Measurements from ENCODE around the gene CHCHD10. TPM values are rescaled to one million over a fixed set of nuclear protein-coding genes. Genes with fewer than 3 reads are reported as not detected.

The CHCHD10 gene
- total RNA-seq, 1 experiment from 2014 or later = 117 TPM

DNA sequence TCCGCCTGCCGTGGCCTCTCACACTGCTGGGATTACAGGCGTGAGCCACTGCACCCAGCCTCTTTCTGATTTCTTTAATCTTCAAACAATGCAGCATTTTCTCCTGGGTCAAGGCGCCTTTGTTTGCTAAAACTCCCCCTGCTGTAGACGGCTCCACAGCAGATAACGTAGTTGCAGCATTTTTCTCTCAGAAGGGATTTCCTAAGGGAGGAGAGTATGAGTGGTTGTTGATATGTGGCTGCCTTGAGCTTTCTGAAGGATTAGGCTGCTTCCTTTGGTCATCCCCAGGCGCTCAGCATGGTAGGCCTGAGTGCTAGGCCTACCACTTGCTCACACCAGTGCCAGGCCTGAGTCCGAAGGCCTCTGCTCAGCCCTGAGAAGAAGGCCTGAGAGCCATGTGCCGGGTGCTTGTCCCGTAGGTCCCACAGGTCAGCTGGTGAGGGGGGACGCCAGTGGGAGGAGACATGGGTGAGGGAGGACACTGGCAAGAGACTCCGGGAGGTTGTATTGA is 37.1 kb upstream of the CHCHD10 start:
- H3K36me3 ChIP-seq (ENCODE audit: insufficient read depth, low read length, poor library complexity, severe bottlenecking) = peaks cover 69% of the 10 kb centered on the region
- CTCF ChIA-PET = no interaction called here

GRCh38 chr22:23803001-23803819 is 35.4 kb upstream of the CHCHD10 start:
- ChIA-PET POLR2A (ENCODE audit: low non-redundant PET) (no interaction called here), CTCF (no interaction called here)
- H3K36me3 ChIP-seq (ENCODE audit: insufficient read depth, low read length, poor library complexity, severe bottlenecking) = peaks cover 73% of the 10 kb centered on the region
- no peaks in the 10 kb centered on the region for H3K27me3 ChIP-seq (replicated peaks; ENCODE audit: insufficient read depth, low read depth, low read length, poor library complexity)
- BruUV-seq (replicated peaks) = no TSS peak
- TF ChIP-seq, protein P1, sequence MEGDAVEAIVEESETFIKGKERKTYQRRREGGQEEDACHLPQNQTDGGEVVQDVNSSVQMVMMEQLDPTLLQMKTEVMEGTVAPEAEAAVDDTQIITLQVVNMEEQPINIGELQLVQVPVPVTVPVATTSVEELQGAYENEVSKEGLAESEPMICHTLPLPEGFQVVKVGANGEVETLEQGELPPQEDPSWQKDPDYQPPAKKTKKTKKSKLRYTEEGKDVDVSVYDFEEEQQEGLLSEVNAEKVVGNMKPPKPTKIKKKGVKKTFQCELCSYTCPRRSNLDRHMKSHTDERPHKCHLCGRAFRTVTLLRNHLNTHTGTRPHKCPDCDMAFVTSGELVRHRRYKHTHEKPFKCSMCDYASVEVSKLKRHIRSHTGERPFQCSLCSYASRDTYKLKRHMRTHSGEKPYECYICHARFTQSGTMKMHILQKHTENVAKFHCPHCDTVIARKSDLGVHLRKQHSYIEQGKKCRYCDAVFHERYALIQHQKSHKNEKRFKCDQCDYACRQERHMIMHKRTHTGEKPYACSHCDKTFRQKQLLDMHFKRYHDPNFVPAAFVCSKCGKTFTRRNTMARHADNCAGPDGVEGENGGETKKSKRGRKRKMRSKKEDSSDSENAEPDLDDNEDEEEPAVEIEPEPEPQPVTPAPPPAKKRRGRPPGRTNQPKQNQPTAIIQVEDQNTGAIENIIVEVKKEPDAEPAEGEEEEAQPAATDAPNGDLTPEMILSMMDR (conservative IDR thresholded peaks at IDR 0.05; ENCODE audit: low read depth, low read length) = no peak
- TF ChIP-seq EZH2 (IDR thresholded peaks at IDR 0.05; ENCODE audit: borderline replicate concordance, low read depth, low read length, poor library complexity, severe bottlenecking) = no peak
- no peaks in the 10 kb centered on the region for H3K4me1 ChIP-seq (ENCODE audit: insufficient read depth, low read length, poor library complexity, severe bottlenecking)
- no peak overlapping the region for H3K27ac ChIP-seq (ENCODE audit: low read depth, low read length, poor library complexity, severe bottlenecking)
- no peak overlapping the region for H3K4me3 ChIP-seq (ENCODE audit: low read depth, low read length, poor library complexity, severe bottlenecking)
- DNase-seq (ENCODE audit: low spot score) = no peak
- H3K9me3 ChIP-seq (ENCODE audit: low read depth, low read length, poor library complexity, severe bottlenecking) = no peaks in the 10 kb centered on the region
- intact Hi-C loops (cut with micrococcal nuclease; ENCODE audit: unreplicated experiment) = no loop called here

More for the DNA sequence above, 37.1 kb upstream of the CHCHD10 start:
- no TSS peak for BruUV-seq (replicated peaks)
- TF ChIP-seq EZH2 (IDR thresholded peaks at IDR 0.05; ENCODE audit: borderline replicate concordance, low read depth, low read length, poor library complexity, severe bottlenecking) = no peak
- TF ChIP-seq, protein P1 (conservative IDR thresholded peaks at IDR 0.05; ENCODE audit: low read depth, low read length) = no peak
- no peak overlapping the region for H3K4me3 ChIP-seq (ENCODE audit: low read depth, low read length, poor library complexity, severe bottlenecking)
- H3K27me3 ChIP-seq (replicated peaks; ENCODE audit: insufficient read depth, low read depth, low read length, poor library complexity) = no peaks in the 10 kb centered on the region
- POLR2A ChIA-PET (ENCODE audit: low non-redundant PET) = no interaction called here
- no peaks in the 10 kb centered on the region for H3K4me1 ChIP-seq (ENCODE audit: insufficient read depth, low read length, poor library complexity, severe bottlenecking)
- intact Hi-C loops (cut with micrococcal nuclease; ENCODE audit: unreplicated experiment) = no loop called here
- H3K9me3 ChIP-seq (ENCODE audit: low read depth, low read length, poor library complexity, severe bottlenecking) = no peaks in the 10 kb centered on the region
- no peak overlapping the region for H3K27ac ChIP-seq (ENCODE audit: low read depth, low read length, poor library complexity, severe bottlenecking)
- no peak for DNase-seq (ENCODE audit: low spot score)

GRCh38 chr22:23801886-23802377 is 34.2 kb upstream of the CHCHD10 start:
- no TSS peak for BruUV-seq (replicated peaks)
- no peaks in the 10 kb centered on the region for H3K9me3 ChIP-seq (ENCODE audit: low read depth, low read length, poor library complexity, severe bottlenecking)
- POLR2A ChIA-PET (ENCODE audit: low non-redundant PET) = no interaction called here
- peaks cover 74% of the 10 kb centered on the region for H3K36me3 ChIP-seq (ENCODE audit: insufficient read depth, low read length, poor library complexity, severe bottlenecking)
- H3K27ac ChIP-seq (ENCODE audit: low read depth, low read length, poor library complexity, severe bottlenecking) = no peak overlapping the region
- H3K27me3 ChIP-seq (replicated peaks; ENCODE audit: insufficient read depth, low read depth, low read length, poor library complexity) = no peaks in the 10 kb centered on the region
- intact Hi-C loops (cut with micrococcal nuclease; ENCODE audit: unreplicated experiment) = no loop called here
- no peak overlapping the region for H3K4me3 ChIP-seq (ENCODE audit: low read depth, low read length, poor library complexity, severe bottlenecking)
- CTCF ChIA-PET = no interaction called here
- DNase-seq (ENCODE audit: low spot score) = no peak
- TF ChIP-seq, protein P1 (conservative IDR thresholded peaks at IDR 0.05; ENCODE audit: low read depth, low read length) = no peak
- TF ChIP-seq EZH2 (IDR thresholded peaks at IDR 0.05; ENCODE audit: borderline replicate concordance, low read depth, low read length, poor library complexity, severe bottlenecking) = no peak
- H3K4me1 ChIP-seq (ENCODE audit: insufficient read depth, low read length, poor library complexity, severe bottlenecking) = no peaks in the 10 kb centered on the region
